Breast epithelium (tissue), 4 donors: Measurements from ENCODE around the gene GPR31. TPM values are rescaled to one million over a fixed set of nuclear protein-coding genes. Genes with fewer than 3 reads are reported as not detected.
A peak's percentile ranks its signal among the peaks of the same experiment; 100 is the strongest.

ENCODE experiments used
- DNase-seq, 2 donors: peaks; one replicate each; pipeline ENCODE4 v3.0.0-alpha.2; 2019; ENCODE audit warnings: low spot score in 2 of 2
- H3K27ac ChIP-seq, 2 donors: fragments of 200-600 bp; sonication (generic) in 1 of 2; one replicate each; pipeline ENCODE4 v1.5.1; 2016 to 2019; ENCODE audit warnings: mild to moderate bottlenecking in 1 of 2
- H3K27me3 ChIP-seq, 2 donors: fragments of 200-600 bp; sonication (generic) in 1 of 2; one replicate each; pipeline versions ENCODE4 v1.5.1 to v1.6.0; 2017 to 2019; ENCODE audit warnings: control low read depth in 1 of 2, mild to moderate bottlenecking in 1 of 2
- H3K36me3 ChIP-seq: fragments of 200-600 bp; one replicate; pipeline ENCODE4 v1.5.1; 2019
- H3K4me1 ChIP-seq, 2 donors: fragments of 200-600 bp; sonication (generic); one replicate each; pipeline ENCODE4 v1.5.1; 2016 to 2019; ENCODE audit warnings: control low read depth in 1 of 2
- H3K4me3 ChIP-seq, 3 donors: fragments of 200-600 bp; sonication (generic); 1 replicate in 2 of 3; 2 replicates in 1 of 3; pipeline ENCODE4 v1.5.1; 2016 to 2019; ENCODE audit warnings: mild to moderate bottlenecking in 3 of 3, moderate library complexity in 2 of 3
- H3K9me3 ChIP-seq, 2 donors: fragments of 200-600 bp; sonication (generic) in 1 of 2; one replicate each; pipeline ENCODE4 v1.5.1; 2016 to 2019; ENCODE audit warnings: control low read depth in 1 of 2
- CTCF ChIP-seq, 3 donors: fragments of 450-650 bp; IDR thresholded peaks; one replicate each; pipeline ENCODE4 v1.5.1; 2016 to 2017; ENCODE audit warnings: antibody characterized with exemption in 3 of 3, mild to moderate bottlenecking in 3 of 3, moderate library complexity in 3 of 3
- POLR2A ChIP-seq: fragments of 450-650 bp; IDR thresholded peaks from one replicate; pipeline ENCODE4 v1.6.1; 2016; ENCODE audit warnings: antibody characterized with exemption, mild to moderate bottlenecking, moderate library complexity
- POLR2AphosphoS5 ChIP-seq, 3 donors: sonication (generic); formaldehyde crosslinking; IDR thresholded peaks; one replicate each; pipeline ENCODE4 v1.6.1; 2017; ENCODE audit warnings: antibody characterized with exemption in 3 of 3
- intact Hi-C: fragments of 100-400 bp; cut with DNase I; formaldehyde crosslinking; loops from one replicate; pipeline ENCODE4 v1.15.1; 2023; ENCODE audit warnings: low total_unique reads
- total RNA-seq, 3 donors: library from RNA; depleted of rRNA; stranded (reverse); fragments of >200 nt; gene quantifications; one replicate each; pipeline ENCODE4 v1.1.0, GENCODE V29; 2016

GPR31 gene
- total RNA-seq, 3 donors from 2014 or later: not detected

GRCh38 chr6:167119670-167120582 is 37.9 kb downstream of the GPR31 start:
- Histone ChIP-seq H3K27ac (no peak overlapping the region), H3K9me3 (no peaks in the 10 kb centered on the region), H3K4me3 (no peak overlapping the region), H3K4me1 (no peaks in the 10 kb centered on the region), H3K27me3 (no peaks in the 10 kb centered on the region), H3K36me3 (no peaks in the 10 kb centered on the region)
- DNase-seq: no peak
- intact Hi-C loops: no loop called here
- TF ChIP-seq POLR2A (no peak), POLR2AphosphoS5 (IDR thresholded peaks at IDR 0.05) (no peak), CTCF (IDR thresholded peaks at IDR 0.05) (no peak)

GRCh38 chr6:167118839-167119238 is 38.9 kb downstream of the GPR31 start:
- H3K27ac ChIP-seq: no peak overlapping the region
- intact Hi-C loops: no loop called here
- H3K36me3 ChIP-seq: no peaks in the 10 kb centered on the region
- TF ChIP-seq POLR2A: no peak
- TF ChIP-seq CTCF (IDR thresholded peaks at IDR 0.05): no peak
- TF ChIP-seq POLR2AphosphoS5 (IDR thresholded peaks at IDR 0.05): no peak
- H3K9me3 ChIP-seq: no peaks in the 10 kb centered on the region
- no peak overlapping the region for H3K4me3 ChIP-seq
- H3K27me3 ChIP-seq: no peaks in the 10 kb centered on the region
- no peak for DNase-seq
- no peaks in the 10 kb centered on the region for H3K4me1 ChIP-seq

- no peak overlapping the region for H3K27ac ChIP-seq
- DNase-seq: no peak
- H3K36me3 ChIP-seq: no peaks in the 10 kb centered on the region
- H3K9me3 ChIP-seq: no peaks in the 10 kb centered on the region
- no peak for TF ChIP-seq POLR2AphosphoS5 (IDR thresholded peaks at IDR 0.05)
- TF ChIP-seq CTCF (IDR thresholded peaks at IDR 0.05): no peak
- TF ChIP-seq POLR2A: no peak
- intact Hi-C loops: no loop called here
- no peak overlapping the region for H3K4me3 ChIP-seq
- H3K27me3 ChIP-seq: no peaks in the 10 kb centered on the region
- H3K4me1 ChIP-seq: no peaks in the 10 kb centered on the region
Measured at GRCh38 chr6:167118006-167118405, 39.8 kb downstream of the GPR31 start.

- no peak overlapping the region for H3K27ac ChIP-seq
- no peaks in the 10 kb centered on the region for H3K27me3 ChIP-seq
- H3K4me3 ChIP-seq: peak overlapping the region in 2 of 3 donors; percentile 40 to 63
- H3K4me1 ChIP-seq: no peaks in the 10 kb centered on the region
- no peaks in the 10 kb centered on the region for H3K36me3 ChIP-seq
- no peak for DNase-seq
- H3K9me3 ChIP-seq: no peaks in the 10 kb centered on the region
- TF ChIP-seq POLR2AphosphoS5 (IDR thresholded peaks at IDR 0.05): no peak
- no peak for TF ChIP-seq POLR2A
- no peak for TF ChIP-seq CTCF (IDR thresholded peaks at IDR 0.05)
- intact Hi-C loops: no loop called here
Measured at GRCh38 chr6:167116838-167117228, 40.9 kb downstream of the GPR31 start.

GRCh38 chr6:167116109-167116837 is 41.5 kb downstream of the GPR31 start:
- H3K4me3 ChIP-seq: peak overlapping the region in 2 of 3 donors; percentile 40 to 63
- intact Hi-C loops: no loop called here
- no peaks in the 10 kb centered on the region for H3K4me1 ChIP-seq
- H3K36me3 ChIP-seq: no peaks in the 10 kb centered on the region
- TF ChIP-seq CTCF (IDR thresholded peaks at IDR 0.05) (no peak), POLR2AphosphoS5 (IDR thresholded peaks at IDR 0.05) (no peak), POLR2A (no peak)
- H3K9me3 ChIP-seq: no peaks in the 10 kb centered on the region
- H3K27me3 ChIP-seq: no peaks in the 10 kb centered on the region
- peak; percentile 28 to 56 for DNase-seq
- H3K27ac ChIP-seq: peak overlapping the region; percentile 32 to 35
